T-helper 2 cell treated with Interferon-gamma antibody and Interleukin-4, amounts not matched to agents 5 μg/mL and 100 μg/mL, for 36 hours (primary cell): ENCODE data around the gene CDS1.

Experiments
- DNase-seq: peaks from one replicate; pipeline ENCODE4 v3.0.0; 2021; ENCODE audit warnings: low spot score
- H3K27ac Mint-ChIP-seq: one replicate; pipeline ENCODE4 v1.8.0; 2021; ENCODE audit warnings: mild to moderate bottlenecking, mixed read lengths
- H3K27me3 Mint-ChIP-seq: one replicate; pipeline ENCODE4 v1.8.0; 2021; ENCODE audit warnings: low read depth, mixed read lengths
- H3K36me3 Mint-ChIP-seq: one replicate; pipeline ENCODE4 v1.8.0; 2021; ENCODE audit warnings: low read depth, mixed read lengths
- H3K4me1 Mint-ChIP-seq: one replicate; pipeline ENCODE4 v1.8.0; 2021; ENCODE audit warnings: low read depth, mixed read lengths
- H3K4me3 Mint-ChIP-seq: one replicate; pipeline ENCODE4 v1.8.0; 2022; ENCODE audit warnings: mild to moderate bottlenecking, moderate library complexity, mixed read lengths
- H3K9me3 Mint-ChIP-seq: one replicate; pipeline ENCODE4 v1.8.0; 2021; ENCODE audit warnings: mixed read lengths

CDS1 gene

GRCh38 chr4:84689197-84689596 is 106.3 kb downstream of the CDS1 start:
- Mint-ChIP-seq H3K4me1 (peaks cover 2% of the 10 kb centered on the region), H3K4me3 (no peak overlapping the region), H3K9me3 (no peaks in the 10 kb centered on the region), H3K36me3 (no peaks in the 10 kb centered on the region), H3K27ac (no peak overlapping the region), H3K27me3 (no peaks in the 10 kb centered on the region)
- no peak for DNase-seq

- H3K27me3 Mint-ChIP-seq = no peaks in the 10 kb centered on the region
- no peak overlapping the region for H3K27ac Mint-ChIP-seq
- H3K9me3 Mint-ChIP-seq = no peaks in the 10 kb centered on the region
- no peaks in the 10 kb centered on the region for H3K4me1 Mint-ChIP-seq
- no peak overlapping the region for H3K4me3 Mint-ChIP-seq
- H3K36me3 Mint-ChIP-seq = no peaks in the 10 kb centered on the region
- no peak for DNase-seq
Measured at GRCh38 chr4:84690481-84690880, 107.6 kb downstream of the CDS1 start.

DNA sequence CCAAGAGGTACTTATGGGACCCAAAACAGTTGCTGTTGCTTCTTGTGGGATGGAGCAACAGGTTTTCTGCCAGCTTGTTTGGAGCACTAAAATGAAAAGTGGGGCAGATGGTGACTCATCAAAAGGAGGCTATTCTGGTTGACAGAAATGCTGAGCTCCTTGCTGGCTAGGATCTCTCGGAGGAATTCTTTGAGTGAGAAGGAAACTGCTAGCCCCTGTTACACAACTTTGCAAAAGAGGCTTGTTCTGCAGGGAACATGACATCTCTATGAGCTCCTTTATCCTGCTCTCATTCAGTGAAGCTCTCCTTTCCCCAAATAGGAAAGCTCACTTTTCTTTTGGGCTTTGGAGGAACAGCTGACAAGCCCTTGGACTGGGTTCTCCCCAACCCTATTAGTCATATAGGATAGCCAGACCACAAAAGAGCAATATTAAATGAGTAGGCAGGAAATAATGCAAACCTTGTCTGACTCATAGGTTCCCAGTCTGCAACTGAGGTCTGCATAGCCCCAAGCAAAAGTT is 108.3 kb downstream of the CDS1 start:
- Mint-ChIP-seq H3K4me1 (no peaks in the 10 kb centered on the region), H3K27ac (no peak overlapping the region), H3K27me3 (no peaks in the 10 kb centered on the region), H3K4me3 (no peak overlapping the region), H3K36me3 (no peaks in the 10 kb centered on the region), H3K9me3 (no peaks in the 10 kb centered on the region)
- DNase-seq = no peak

DNA sequence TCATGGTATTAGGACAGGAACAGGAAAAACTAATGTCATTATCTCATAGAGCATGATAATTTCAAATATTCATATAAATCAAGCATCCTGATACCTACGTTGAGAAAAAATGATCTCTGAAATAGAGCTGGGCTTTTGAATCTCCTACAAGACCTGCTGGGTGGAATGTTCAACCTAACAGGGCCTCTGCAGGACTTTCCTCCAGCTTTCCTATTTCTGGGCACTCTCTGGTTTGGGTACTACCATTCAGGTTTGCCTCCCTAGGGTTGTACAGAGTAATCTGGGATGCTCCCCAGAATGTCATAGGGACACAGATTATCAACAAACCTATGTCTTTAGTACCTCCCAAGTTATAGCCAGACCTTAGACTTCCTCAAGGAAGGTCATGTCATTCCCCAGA is 108.9 kb downstream of the CDS1 start:
- H3K9me3 Mint-ChIP-seq = no peaks in the 10 kb centered on the region
- no peak overlapping the region for H3K27ac Mint-ChIP-seq
- no peaks in the 10 kb centered on the region for H3K27me3 Mint-ChIP-seq
- no peaks in the 10 kb centered on the region for H3K36me3 Mint-ChIP-seq
- no peaks in the 10 kb centered on the region for H3K4me1 Mint-ChIP-seq
- H3K4me3 Mint-ChIP-seq = no peak overlapping the region
- DNase-seq = no peak

DNA sequence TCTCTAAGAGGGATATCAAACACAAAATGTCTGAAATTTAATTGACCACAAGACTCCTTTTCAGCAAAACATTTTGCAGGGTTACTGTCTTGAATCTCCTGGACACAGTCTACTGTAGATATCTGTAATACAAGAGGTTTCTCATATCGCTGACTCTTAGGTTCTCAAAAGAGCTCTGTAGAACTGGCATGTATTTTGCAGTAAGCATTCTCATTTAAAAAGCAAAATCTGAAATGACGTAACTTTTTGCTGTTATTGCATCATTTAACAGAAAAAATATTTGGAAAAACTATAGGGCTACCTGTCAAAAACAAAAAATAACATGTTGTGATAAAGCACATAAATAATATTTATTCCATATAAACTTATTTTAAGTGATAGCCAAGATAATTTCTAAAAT is 114.2 kb downstream of the CDS1 start:
- Mint-ChIP-seq H3K36me3 (no peaks in the 10 kb centered on the region), H3K4me3 (no peak overlapping the region), H3K27me3 (no peaks in the 10 kb centered on the region), H3K4me1 (peaks cover 4% of the 10 kb centered on the region), H3K27ac (no peak overlapping the region), H3K9me3 (no peaks in the 10 kb centered on the region)
- DNase-seq = no peak

GRCh38 chr4:84697615-84698201 is 114.8 kb downstream of the CDS1 start:
- DNase-seq = no peak
- H3K27ac Mint-ChIP-seq = no peak overlapping the region
- H3K4me1 Mint-ChIP-seq = peaks cover 4% of the 10 kb centered on the region
- no peaks in the 10 kb centered on the region for H3K36me3 Mint-ChIP-seq
- H3K4me3 Mint-ChIP-seq = no peak overlapping the region
- no peaks in the 10 kb centered on the region for H3K9me3 Mint-ChIP-seq
- H3K27me3 Mint-ChIP-seq = no peaks in the 10 kb centered on the region

DNA sequence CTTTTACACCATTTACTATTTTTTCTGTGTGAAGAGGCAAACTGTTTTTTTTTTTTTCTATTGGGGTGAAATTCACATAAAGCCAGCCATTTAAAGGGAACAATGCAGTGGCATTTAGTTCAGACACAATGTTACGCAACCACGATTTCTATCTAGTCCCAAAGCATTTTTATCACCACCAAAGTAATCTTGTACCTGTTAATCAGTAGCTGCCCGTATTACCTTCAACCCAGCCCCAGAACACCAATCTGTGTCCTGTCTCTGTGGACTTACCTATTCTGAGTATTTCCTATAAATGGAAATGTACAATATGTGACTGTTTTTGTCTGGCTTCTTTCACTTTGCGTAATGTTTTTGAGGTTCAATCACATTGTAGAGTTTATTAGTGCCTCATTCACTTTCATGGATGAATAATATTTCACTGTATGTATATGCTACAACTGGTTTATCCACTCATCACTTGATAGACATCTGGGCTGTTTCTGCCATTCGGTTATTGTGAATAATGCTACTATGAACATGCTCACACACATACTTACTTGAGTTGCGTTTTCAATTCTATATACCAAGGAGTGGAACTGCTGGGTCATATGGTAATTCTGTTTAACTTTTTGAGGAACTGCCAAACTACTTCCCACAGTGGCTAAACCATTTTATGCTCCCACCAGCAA is 116.2 kb downstream of the CDS1 start:
- H3K9me3 Mint-ChIP-seq = no peaks in the 10 kb centered on the region
- no peaks in the 10 kb centered on the region for H3K36me3 Mint-ChIP-seq
- peaks cover 4% of the 10 kb centered on the region for H3K4me1 Mint-ChIP-seq
- H3K4me3 Mint-ChIP-seq = no peak overlapping the region
- no peak for DNase-seq
- no peaks in the 10 kb centered on the region for H3K27me3 Mint-ChIP-seq
- H3K27ac Mint-ChIP-seq = no peak overlapping the region
